Measurements from ENCODE around the gene OR1I1.
A peak's percentile ranks its signal among the peaks of the same experiment; 100 is the strongest.

Gene OR1I1

DNA sequence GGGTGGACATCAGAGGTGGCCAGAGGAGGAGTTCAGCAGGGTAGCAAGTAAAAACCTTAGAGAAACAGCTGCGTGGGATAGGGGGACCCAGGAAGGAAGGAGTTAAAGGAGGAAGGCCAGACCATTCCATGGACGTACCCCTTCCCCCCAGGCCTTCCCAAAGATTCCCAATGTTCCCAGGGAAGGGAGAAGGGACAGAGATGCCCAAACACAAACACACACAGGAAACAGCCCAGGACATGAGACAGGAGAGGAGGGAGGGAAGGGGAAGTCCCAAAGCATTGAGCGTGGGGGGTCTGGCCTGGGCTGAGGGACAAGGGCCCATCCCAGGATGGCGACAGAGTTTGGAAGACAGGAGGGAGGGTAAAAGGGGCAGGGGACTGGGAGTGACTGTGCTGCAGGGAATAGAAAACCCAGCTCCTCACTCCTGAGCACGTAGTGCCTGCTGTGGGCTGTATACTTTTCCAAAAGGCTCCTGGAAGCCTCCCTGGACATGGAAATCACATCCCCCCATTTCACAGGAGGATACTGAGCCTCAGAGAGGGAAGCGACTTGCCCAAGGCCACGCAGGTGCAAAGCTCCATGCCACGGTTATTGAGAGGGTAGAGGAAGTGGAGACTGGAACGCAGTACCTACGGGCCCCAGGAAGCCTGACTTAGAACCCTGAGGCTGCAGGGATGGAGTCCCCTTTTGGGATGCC, 26.3 kb downstream of the OR1I1 start:
- Mint-ChIP-seq H3K4me1 (ENCODE audit: low read depth) (peaks cover 14% of the 10 kb centered on the region), H3K27me3 (no peaks in the 10 kb centered on the region), H3K9me3 (ENCODE audit: low read depth) (peaks cover 10% of the 10 kb centered on the region), H3K4me3 (peak overlapping the region; percentile 63), H3K36me3 (peaks cover 4% of the 10 kb centered on the region), H3K27ac (no peak overlapping the region)

DNA sequence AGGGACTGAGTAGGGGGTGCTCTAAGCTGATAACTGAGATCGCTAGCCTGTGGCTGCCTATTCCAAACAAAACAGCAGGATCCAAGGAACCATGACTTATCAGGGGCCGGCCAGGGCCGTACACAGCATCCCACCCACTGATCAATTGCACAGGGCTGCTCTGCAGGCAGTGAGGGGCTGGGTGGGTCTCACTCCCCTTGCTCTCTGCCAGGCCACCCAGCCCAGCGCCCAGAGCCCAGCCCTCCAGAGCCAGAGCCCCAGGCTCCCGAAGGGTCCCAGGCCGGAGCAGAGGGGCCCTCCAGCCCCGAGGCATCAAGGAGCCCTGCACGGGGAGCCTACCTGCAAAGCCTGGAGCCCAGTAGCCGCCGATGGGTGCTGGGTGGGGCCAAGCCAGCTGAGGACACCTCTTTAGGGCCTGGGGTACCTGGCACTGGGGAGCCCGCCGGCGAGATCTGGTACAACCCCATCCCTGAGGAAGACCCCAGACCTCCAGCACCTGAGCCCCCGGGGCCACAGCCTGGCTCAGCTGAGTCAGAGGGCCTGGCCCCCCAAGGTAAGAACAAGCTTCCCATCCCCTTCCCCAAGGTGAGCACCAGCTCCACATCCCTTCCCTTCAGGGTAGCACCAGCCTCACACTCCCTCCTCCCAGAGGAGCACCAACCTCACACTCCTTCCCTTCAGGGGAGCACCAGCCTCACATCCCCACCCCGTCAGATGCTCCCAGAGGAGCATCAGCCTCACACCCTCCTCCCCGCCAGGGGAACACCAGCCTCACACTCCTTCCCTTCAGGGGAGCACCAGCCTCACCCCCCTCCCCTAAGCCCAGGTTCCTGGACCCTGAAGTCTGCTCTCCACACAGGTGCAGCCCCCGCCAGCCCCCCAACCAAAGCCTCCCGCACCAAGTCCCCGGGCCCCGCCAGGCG, 27.1 kb downstream of the OR1I1 start:
- peaks cover 14% of the 10 kb centered on the region for H3K4me1 Mint-ChIP-seq (ENCODE audit: low read depth)
- H3K27ac Mint-ChIP-seq, result no peak overlapping the region
- H3K27me3 Mint-ChIP-seq, result no peaks in the 10 kb centered on the region
- H3K9me3 Mint-ChIP-seq (ENCODE audit: low read depth), result peaks cover 5% of the 10 kb centered on the region
- peaks cover 4% of the 10 kb centered on the region for H3K36me3 Mint-ChIP-seq
- H3K4me3 Mint-ChIP-seq, result no peak overlapping the region

DNA sequence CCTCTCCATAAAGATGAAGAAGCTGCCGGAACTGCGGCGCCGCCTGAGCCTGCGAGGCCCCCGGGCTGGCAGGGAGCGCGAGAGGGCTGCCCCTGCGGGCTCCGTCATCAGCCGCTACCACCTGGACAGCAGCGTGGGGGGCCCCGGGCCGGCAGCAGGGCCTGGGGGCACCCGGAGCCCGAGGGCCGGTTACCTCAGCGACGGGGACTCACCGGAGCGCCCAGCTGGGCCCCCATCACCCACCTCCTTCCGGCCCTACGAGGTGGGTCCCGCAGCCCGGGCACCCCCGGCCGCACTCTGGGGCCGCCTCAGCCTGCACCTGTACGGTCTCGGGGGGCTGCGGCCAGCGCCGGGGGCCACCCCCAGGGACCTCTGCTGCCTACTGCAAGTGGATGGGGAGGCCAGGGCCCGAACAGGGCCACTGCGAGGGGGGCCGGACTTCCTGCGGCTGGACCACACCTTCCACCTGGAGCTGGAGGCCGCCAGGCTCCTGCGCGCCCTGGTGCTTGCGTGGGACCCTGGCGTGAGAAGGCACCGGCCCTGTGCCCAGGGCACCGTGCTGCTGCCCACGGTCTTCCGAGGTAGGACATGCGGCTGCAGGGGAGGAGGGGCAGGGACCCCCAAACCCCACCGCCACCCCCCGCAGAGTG, 27.9 kb downstream of the OR1I1 start:
- Mint-ChIP-seq H3K4me1 (ENCODE audit: low read depth) (peaks cover 14% of the 10 kb centered on the region), H3K27ac (no peak overlapping the region), H3K9me3 (ENCODE audit: low read depth) (no peaks in the 10 kb centered on the region), H3K36me3 (no peaks in the 10 kb centered on the region), H3K27me3 (no peaks in the 10 kb centered on the region), H3K4me3 (no peak overlapping the region)

DNA sequence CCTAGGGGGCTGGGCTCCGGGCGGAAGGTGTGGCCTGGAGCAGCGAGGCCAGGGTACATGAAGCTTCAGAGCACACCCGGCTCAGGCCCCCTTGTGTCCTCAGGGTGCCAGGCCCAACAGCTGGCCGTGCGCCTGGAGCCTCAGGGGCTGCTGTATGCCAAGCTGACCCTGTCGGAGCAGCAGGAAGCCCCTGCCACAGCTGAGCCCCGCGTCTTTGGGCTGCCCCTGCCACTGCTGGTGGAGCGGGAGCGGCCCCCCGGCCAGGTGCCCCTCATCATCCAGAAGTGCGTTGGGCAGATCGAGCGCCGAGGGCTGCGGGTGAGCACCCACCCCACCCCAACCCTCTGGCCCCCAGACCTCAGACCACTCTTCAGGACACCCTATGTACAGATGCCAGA, 28.4 kb downstream of the OR1I1 start:
- Mint-ChIP-seq H3K36me3 (no peaks in the 10 kb centered on the region), H3K27ac (no peak overlapping the region)

DNA sequence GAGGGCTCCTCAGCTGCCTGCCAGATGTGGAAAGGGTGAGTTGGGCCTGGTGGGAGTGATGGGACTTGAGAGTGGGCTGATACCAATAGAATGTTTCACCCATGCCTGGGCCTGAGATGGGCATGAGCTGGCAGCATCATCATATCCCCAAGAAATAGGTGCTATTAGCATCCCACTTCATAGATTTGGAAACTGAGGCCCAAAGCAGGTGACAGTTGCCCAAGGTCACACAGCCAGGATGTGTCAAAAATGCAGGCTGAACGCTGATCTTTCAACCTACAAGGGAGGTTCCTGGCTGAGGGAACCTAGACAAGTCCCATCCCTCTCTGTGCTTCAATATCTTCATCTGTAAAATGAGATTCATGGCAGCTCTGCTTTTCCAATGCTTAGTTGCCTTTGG, 29.7 kb downstream of the OR1I1 start:
- no peaks in the 10 kb centered on the region for H3K9me3 Mint-ChIP-seq (ENCODE audit: low read depth)
- H3K27me3 Mint-ChIP-seq, result no peaks in the 10 kb centered on the region
- H3K27ac Mint-ChIP-seq, result no peak overlapping the region
- H3K36me3 Mint-ChIP-seq, result no peaks in the 10 kb centered on the region
- H3K4me3 Mint-ChIP-seq, result no peak overlapping the region
- H3K4me1 Mint-ChIP-seq (ENCODE audit: low read depth), result peaks cover 9% of the 10 kb centered on the region

More for the DNA sequence above, 28.4 kb downstream of the OR1I1 start:
- Mint-ChIP-seq H3K4me3 (no peak overlapping the region), H3K9me3 (ENCODE audit: low read depth) (no peaks in the 10 kb centered on the region), H3K4me1 (ENCODE audit: low read depth) (peaks cover 14% of the 10 kb centered on the region), H3K27me3 (no peaks in the 10 kb centered on the region)

DNA sequence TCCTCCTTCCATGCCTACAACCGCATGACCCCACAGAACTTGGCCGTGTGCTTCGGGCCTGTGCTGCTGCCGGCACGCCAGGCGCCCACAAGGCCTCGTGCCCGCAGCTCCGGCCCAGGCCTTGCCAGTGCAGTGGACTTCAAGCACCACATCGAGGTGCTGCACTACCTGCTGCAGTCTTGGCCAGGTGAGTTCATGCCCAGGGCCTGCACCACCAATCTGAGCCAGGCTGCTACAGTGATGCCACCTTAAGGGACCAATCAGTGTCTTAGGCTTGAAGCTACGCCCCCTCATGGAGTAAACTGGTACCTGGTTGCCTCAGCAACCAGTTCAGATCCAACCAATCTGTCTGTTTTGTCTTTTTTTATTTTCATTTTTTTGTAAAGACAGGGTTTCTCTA, 30.4 kb downstream of the OR1I1 start:
- H3K36me3 Mint-ChIP-seq, result no peaks in the 10 kb centered on the region
- H3K9me3 Mint-ChIP-seq (ENCODE audit: low read depth), result no peaks in the 10 kb centered on the region
- peaks cover 9% of the 10 kb centered on the region for H3K4me1 Mint-ChIP-seq (ENCODE audit: low read depth)
- peak overlapping the region; percentile 41 for H3K27ac Mint-ChIP-seq
- no peak overlapping the region for H3K4me3 Mint-ChIP-seq
- H3K27me3 Mint-ChIP-seq, result no peaks in the 10 kb centered on the region

DNA sequence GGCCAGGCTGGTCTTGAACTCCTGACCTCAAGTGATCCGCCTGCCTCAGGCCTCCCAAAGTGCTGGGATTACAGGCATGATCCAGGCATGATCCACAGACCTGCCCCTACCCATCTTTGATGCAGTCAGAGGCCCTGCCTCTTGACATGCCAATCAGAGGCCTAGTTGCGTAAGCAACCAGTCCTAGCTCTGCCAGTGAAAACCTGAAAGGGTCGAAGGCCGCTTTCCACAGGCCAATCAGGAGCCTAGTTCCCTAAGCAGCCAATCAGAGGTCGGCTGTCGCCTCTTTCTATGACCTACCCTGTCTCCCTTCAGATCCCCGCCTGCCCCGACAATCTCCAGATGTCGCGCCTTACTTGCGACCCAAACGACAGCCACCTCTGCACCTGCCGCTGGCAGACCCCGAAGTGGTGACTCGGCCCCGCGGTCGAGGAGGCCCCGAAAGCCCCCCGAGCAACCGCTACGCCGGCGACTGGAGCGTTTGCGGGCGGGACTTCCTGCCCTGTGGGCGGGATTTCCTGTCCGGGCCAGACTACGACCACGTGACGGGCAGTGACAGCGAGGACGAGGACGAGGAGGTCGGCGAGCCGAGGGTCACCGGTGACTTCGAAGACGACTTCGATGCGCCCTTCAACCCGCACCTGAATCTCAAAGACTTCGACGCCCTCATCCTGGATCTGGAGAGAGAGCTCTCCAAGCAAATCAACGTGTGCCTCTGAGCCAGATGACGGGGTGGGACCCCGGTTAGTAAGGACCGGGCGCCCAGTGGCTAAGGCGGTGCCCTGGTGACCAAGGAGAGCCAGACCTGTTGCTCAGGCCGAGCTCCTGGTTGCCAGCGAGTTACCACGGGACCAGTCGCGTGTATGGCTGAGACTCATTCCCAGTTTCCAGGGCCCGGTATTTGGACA, 31.5 kb downstream of the OR1I1 start:
- no peaks in the 10 kb centered on the region for H3K9me3 Mint-ChIP-seq (ENCODE audit: low read depth)

DNA sequence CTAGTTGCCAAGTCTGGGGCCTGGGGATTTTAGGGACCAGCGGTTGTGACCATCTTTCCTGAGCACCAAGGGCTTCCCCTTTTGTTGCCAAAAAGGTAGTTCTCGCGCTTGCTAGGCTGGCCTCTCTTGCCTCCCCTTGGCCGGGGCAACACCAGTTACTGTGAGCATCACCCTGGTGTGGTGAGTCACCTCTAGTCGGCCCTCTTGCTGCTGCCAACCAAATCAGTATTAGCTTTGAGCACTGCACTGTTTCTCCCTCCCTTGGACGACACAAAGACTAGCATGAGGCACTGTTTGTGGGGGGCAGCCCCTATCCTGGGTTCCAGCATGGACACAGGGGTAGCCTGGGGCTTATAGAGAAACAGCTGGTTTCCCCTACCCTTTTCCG, 32.1 kb downstream of the OR1I1 start:
- H3K9me3 Mint-ChIP-seq (ENCODE audit: low read depth), result no peaks in the 10 kb centered on the region
- no peaks in the 10 kb centered on the region for H3K36me3 Mint-ChIP-seq
- H3K27ac Mint-ChIP-seq, result no peak overlapping the region
- H3K27me3 Mint-ChIP-seq, result no peaks in the 10 kb centered on the region
- no peak overlapping the region for H3K4me3 Mint-ChIP-seq
- no peaks in the 10 kb centered on the region for H3K4me1 Mint-ChIP-seq (ENCODE audit: low read depth)

More for the DNA sequence above, 31.5 kb downstream of the OR1I1 start:
- Mint-ChIP-seq H3K4me1 (ENCODE audit: low read depth) (peaks cover under 1% of the 10 kb centered on the region), H3K36me3 (no peaks in the 10 kb centered on the region), H3K4me3 (no peak overlapping the region), H3K27me3 (no peaks in the 10 kb centered on the region), H3K27ac (no peak overlapping the region)

DNA sequence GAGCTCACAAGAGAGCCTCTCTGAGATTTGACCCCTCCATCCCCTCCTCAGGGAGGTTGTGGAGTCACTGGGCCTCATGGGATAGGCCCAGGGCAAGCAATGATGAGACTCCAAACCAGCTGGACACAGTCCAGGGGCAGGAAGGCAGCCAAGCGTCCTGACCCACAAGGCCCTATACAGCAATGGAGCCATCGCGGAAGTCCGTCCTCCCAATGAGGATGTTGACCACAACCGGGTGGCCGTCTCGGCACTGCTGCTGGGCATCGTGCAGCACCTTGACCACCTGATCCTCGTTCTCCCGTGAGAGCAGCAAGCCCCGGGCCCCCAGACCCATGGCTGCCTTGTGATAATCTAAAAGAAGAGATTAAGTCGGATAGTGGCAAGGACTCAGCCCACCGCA, 33.1 kb downstream of the OR1I1 start:
- Mint-ChIP-seq H3K36me3 (no peaks in the 10 kb centered on the region), H3K27me3 (no peaks in the 10 kb centered on the region), H3K4me1 (ENCODE audit: low read depth) (no peaks in the 10 kb centered on the region), H3K9me3 (ENCODE audit: low read depth) (no peaks in the 10 kb centered on the region), H3K4me3 (no peak overlapping the region), H3K27ac (no peak overlapping the region)

DNA sequence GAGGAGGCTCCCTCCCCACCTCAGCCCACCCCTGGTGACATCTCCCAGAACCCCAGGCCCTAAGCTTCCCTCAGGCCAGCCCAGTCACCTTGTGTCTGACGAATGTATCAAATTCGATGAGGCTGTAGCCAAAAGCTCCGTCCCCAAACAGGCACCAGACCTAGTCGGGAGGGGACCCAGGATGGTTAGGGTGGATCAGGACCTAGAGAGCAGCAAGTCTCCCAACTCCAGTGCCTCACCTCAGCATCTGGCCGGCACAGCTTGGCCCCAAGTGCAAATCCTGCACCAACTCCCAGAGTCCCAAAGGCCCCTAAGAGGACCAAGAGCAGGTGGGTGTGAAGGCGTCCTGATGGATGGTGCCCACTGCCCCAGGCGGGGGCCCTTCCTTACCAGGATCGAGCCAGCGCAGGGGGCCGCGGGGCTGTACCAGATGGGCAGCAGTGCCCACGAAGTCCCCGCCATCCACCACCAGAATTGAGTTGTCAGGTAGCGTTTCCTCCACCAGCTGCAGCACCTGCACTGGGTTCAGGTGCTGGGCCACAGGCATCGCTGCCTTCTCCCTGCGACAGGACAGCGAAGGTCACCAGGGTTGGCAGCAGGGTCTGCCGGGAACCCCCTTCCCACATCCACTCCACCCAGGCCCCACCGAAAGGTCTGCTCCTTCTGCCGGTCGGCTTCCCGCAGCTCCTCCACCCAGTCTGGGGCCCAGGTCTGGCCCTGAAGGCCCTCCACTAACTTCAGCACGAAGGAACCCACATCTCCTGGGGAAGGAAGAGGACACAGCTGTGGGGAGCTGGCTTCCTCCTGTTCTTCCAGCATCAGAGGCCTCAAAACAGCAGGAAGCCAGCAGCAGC, 34.0 kb downstream of the OR1I1 start:
- H3K9me3 Mint-ChIP-seq (ENCODE audit: low read depth), result no peaks in the 10 kb centered on the region
- H3K4me3 Mint-ChIP-seq, result no peak overlapping the region
- H3K4me1 Mint-ChIP-seq (ENCODE audit: low read depth), result no peaks in the 10 kb centered on the region
- no peak overlapping the region for H3K27ac Mint-ChIP-seq
- no peaks in the 10 kb centered on the region for H3K27me3 Mint-ChIP-seq
- peaks cover 5% of the 10 kb centered on the region for H3K36me3 Mint-ChIP-seq

DNA sequence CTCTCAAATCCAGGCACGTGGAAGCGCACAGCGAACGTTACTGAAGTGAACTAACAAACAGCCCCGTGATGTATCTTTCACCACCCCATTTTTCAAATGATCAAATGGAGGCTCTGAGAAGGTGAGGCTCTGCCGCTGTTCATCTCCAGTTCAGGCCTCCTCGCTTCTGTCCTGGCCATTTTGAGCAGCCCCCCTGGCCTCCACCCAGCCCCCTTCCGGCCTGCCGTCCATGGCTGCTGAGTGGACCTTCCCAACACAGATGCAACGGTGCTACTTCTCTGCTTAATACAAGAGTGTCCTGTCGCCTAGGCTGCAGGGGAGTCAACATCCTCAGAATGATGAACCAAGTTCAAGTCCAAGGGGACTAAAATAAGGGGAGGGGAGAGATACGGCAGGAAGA, 34.8 kb downstream of the OR1I1 start:
- H3K9me3 Mint-ChIP-seq (ENCODE audit: low read depth), result no peaks in the 10 kb centered on the region
- H3K4me1 Mint-ChIP-seq (ENCODE audit: low read depth), result no peaks in the 10 kb centered on the region
- peaks cover 5% of the 10 kb centered on the region for H3K36me3 Mint-ChIP-seq
- H3K27me3 Mint-ChIP-seq, result no peaks in the 10 kb centered on the region
- H3K4me3 Mint-ChIP-seq, result no peak overlapping the region
- no peak overlapping the region for H3K27ac Mint-ChIP-seq

DNA sequence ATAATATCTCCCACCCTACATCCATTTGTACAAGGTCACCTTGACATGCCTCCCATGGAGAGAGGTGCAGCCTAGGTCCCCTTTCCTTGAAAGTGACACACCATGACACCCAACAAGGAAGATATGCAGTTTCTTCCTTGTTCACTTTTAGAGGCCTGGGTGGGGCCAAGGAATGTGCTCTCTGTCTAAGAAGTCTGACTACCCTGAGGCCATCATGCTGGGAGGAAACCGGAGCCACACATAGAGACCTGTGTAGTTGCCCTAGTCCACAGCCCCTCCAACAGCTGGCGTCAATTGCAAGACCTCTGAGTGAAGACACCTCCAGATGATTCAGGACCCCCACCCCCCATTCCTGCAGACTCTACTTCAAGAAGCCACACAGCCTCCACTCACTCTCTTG, 36.2 kb downstream of the OR1I1 start:
- no peaks in the 10 kb centered on the region for H3K27me3 Mint-ChIP-seq
- no peaks in the 10 kb centered on the region for H3K9me3 Mint-ChIP-seq (ENCODE audit: low read depth)
- no peak overlapping the region for H3K27ac Mint-ChIP-seq
- H3K4me3 Mint-ChIP-seq, result no peak overlapping the region
- peaks cover 5% of the 10 kb centered on the region for H3K36me3 Mint-ChIP-seq
- peaks cover 2% of the 10 kb centered on the region for H3K4me1 Mint-ChIP-seq (ENCODE audit: low read depth)

DNA sequence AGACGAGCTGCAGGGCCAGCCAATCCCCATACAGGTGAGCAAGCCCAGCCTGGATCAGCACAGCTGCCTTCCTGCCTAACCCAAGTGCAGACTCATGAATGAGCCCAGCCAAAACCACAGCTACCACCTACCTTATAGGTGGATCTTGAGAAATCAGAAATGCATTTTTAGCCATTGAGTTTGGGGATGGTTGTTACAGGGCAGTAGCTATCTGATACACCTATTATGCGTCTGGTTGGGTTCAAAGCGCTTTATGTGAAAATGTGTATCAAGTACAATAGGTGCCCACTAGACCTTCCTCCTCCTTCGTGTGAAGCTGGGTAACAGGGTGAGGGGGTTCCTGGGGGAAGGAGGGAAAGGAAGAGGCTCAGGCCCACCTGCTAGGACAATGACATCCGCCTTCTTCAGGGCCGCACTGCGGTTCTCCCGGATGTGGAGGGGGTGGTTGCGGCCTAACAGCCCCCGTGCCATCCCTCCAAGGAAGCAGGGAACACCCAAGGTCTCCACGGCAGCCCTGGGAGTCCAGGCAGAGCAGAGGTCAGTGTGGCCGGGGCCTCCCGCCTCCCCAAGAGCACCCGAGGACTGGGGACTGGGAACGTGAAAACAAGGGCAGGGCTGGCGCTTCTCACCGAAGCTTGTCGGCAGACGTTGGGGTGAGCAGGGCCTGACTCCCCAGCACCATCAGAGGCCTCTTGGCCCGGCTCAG, 36.9 kb downstream of the OR1I1 start:
- no peak overlapping the region for H3K27ac Mint-ChIP-seq
- peaks cover 5% of the 10 kb centered on the region for H3K36me3 Mint-ChIP-seq
- H3K4me1 Mint-ChIP-seq (ENCODE audit: low read depth), result peaks cover 4% of the 10 kb centered on the region
- no peaks in the 10 kb centered on the region for H3K27me3 Mint-ChIP-seq
- no peaks in the 10 kb centered on the region for H3K9me3 Mint-ChIP-seq (ENCODE audit: low read depth)
- no peak overlapping the region for H3K4me3 Mint-ChIP-seq

All from activated naive CD8-positive, alpha-beta T cell (primary cell).